ENCODE data around the gene DIAPH2. TPM values are rescaled to one million over a fixed set of nuclear protein-coding genes. Genes with fewer than 3 reads are reported as not detected.

The DIAPH2 gene
- total RNA-seq, 1 donor from 2014 or later = 3.8 TPM

- TF ChIP-seq CTCF (IDR thresholded peaks at IDR 0.05; ENCODE audit: partially characterized antibody, unreplicated experiment) = no peak
- DNase-seq = peak; percentile 21
- Mint-ChIP-seq H3K9me3 (ENCODE audit: unreplicated experiment) (no peaks in the 10 kb centered on the region), H3K36me3 (ENCODE audit: unreplicated experiment) (no peaks in the 10 kb centered on the region), H3K27me3 (ENCODE audit: unreplicated experiment) (peaks cover 2% of the 10 kb centered on the region), H3K4me1 (ENCODE audit: low read depth, unreplicated experiment) (no peaks in the 10 kb centered on the region), H3K4me3 (ENCODE audit: unreplicated experiment) (peak overlapping the region; percentile 90), H3K27ac (ENCODE audit: unreplicated experiment) (no peak overlapping the region)
These were observed 813 bp downstream of the DIAPH2 start for GRCh38 chrX:96685210-96686099.

- no peaks in the 10 kb centered on the region for H3K36me3 Mint-ChIP-seq (ENCODE audit: unreplicated experiment)
- no peak for DNase-seq
- H3K4me3 Mint-ChIP-seq (ENCODE audit: unreplicated experiment) = no peak overlapping the region
- peaks cover 2% of the 10 kb centered on the region for H3K27me3 Mint-ChIP-seq (ENCODE audit: unreplicated experiment)
- no peaks in the 10 kb centered on the region for H3K9me3 Mint-ChIP-seq (ENCODE audit: unreplicated experiment)
- H3K27ac Mint-ChIP-seq (ENCODE audit: unreplicated experiment) = no peak overlapping the region
- TF ChIP-seq CTCF (IDR thresholded peaks at IDR 0.05; ENCODE audit: partially characterized antibody, unreplicated experiment) = no peak
- H3K4me1 Mint-ChIP-seq (ENCODE audit: low read depth, unreplicated experiment) = no peaks in the 10 kb centered on the region
These were observed 3.1 kb downstream of the DIAPH2 start for GRCh38 chrX:96687776-96688175.

- Mint-ChIP-seq H3K9me3 (ENCODE audit: unreplicated experiment) (no peaks in the 10 kb centered on the region), H3K27ac (ENCODE audit: unreplicated experiment) (no peak overlapping the region), H3K36me3 (ENCODE audit: unreplicated experiment) (no peaks in the 10 kb centered on the region), H3K4me3 (ENCODE audit: unreplicated experiment) (no peak overlapping the region), H3K27me3 (ENCODE audit: unreplicated experiment) (peaks cover 2% of the 10 kb centered on the region), H3K4me1 (ENCODE audit: low read depth, unreplicated experiment) (no peaks in the 10 kb centered on the region)
- DNase-seq = no peak
- no peak for TF ChIP-seq CTCF (IDR thresholded peaks at IDR 0.05; ENCODE audit: partially characterized antibody, unreplicated experiment)
These were observed 4.1 kb downstream of the DIAPH2 start for GRCh38 chrX:96688789-96689188.

- Mint-ChIP-seq H3K9me3 (ENCODE audit: unreplicated experiment) (no peaks in the 10 kb centered on the region), H3K4me1 (ENCODE audit: low read depth, unreplicated experiment) (no peaks in the 10 kb centered on the region), H3K36me3 (ENCODE audit: unreplicated experiment) (no peaks in the 10 kb centered on the region), H3K4me3 (ENCODE audit: unreplicated experiment) (no peak overlapping the region), H3K27me3 (ENCODE audit: unreplicated experiment) (peaks cover 2% of the 10 kb centered on the region), H3K27ac (ENCODE audit: unreplicated experiment) (no peak overlapping the region)
- no peak for TF ChIP-seq CTCF (IDR thresholded peaks at IDR 0.05; ENCODE audit: partially characterized antibody, unreplicated experiment)
- no peak for DNase-seq
These were observed 5.3 kb downstream of the DIAPH2 start for GRCh38 chrX:96689991-96690390.

- H3K27me3 Mint-ChIP-seq (ENCODE audit: unreplicated experiment) = peaks cover 2% of the 10 kb centered on the region
- H3K9me3 Mint-ChIP-seq (ENCODE audit: unreplicated experiment) = no peaks in the 10 kb centered on the region
These were observed 7.8 kb downstream of the DIAPH2 start for GRCh38 chrX:96692454-96692853.

More at GRCh38 chrX:96692454-96692853, 7.8 kb downstream of the DIAPH2 start:
- Mint-ChIP-seq H3K27ac (ENCODE audit: unreplicated experiment) (no peak overlapping the region), H3K4me1 (ENCODE audit: low read depth, unreplicated experiment) (no peaks in the 10 kb centered on the region), H3K36me3 (ENCODE audit: unreplicated experiment) (no peaks in the 10 kb centered on the region), H3K4me3 (ENCODE audit: unreplicated experiment) (no peak overlapping the region)
- DNase-seq = no peak
- TF ChIP-seq CTCF (IDR thresholded peaks at IDR 0.05; ENCODE audit: partially characterized antibody, unreplicated experiment) = no peak

All from glutamatergic neuron (in vitro differentiated cells).